HCT116 (cell line): ENCODE data around the gene SNRPA1. TPM values are rescaled to one million over a fixed set of nuclear protein-coding genes. Genes with fewer than 3 reads are reported as not detected.

Experiments
- ATAC-seq: fragments of 200-7000 bp; cut with Tn5 transposase; 2 replicates; pipeline ENCODE4 v1.9.1; 2020; ENCODE audit warnings: mild to moderate bottlenecking, moderate library complexity
- BruUV-seq: library from RNA; stranded (reverse); fragments of 400-500 nt; replicated peaks from 2 replicates; lab custom pipeline; 2021; lab: Mats Ljungman, UMichigan
- CTCF ChIA-PET: fragments of 300-600 bp; sonication (Branson Sonifier 250); formaldehyde crosslinking; loops from one replicate; lab custom pipeline; 2021; ENCODE audit warnings: antibody characterized with exemption; lab: Charles Lee
- POLR2A ChIA-PET: fragments of 300-600, 350-600 bp; sonication (Branson Sonifier 250); formaldehyde crosslinking; loops from one replicate; lab custom pipeline; 2021; ENCODE audit warnings: antibody characterized with exemption; lab: Charles Lee
- RAD21 ChIA-PET, 2 experiments: fragments of 300-600 bp; sonication (Branson Sonifier 250); formaldehyde crosslinking; loops; one replicate each; lab custom pipeline; 2023; ENCODE audit warnings: low total read pairs in 2 of 2; ENCODE audit not compliant: uncharacterized antibody in 2 of 2, unreplicated experiment in 2 of 2, low non-redundant PET in 1 of 2; lab: Charles Lee
- DNase-seq: peaks from one replicate; pipeline ENCODE4 v3.0.0-alpha.2; 2010; ENCODE audit warnings: low read depth, low spot score
- H2AFZ ChIP-seq: fragments of 200-600 bp; shearing (Covaris generic), sonication (generic); 2 replicates; pipeline ENCODE4 v1.6.1; 2017; ENCODE audit warnings: low read depth, mixed run types, mixed read lengths, antibody characterized with exemption, low read length; ENCODE audit not compliant: poor library complexity, severe bottlenecking
- H3K27ac ChIP-seq: 2 replicates; pipeline ENCODE4 v1.5.1; 2012; ENCODE audit warnings: low read depth, low read length
- H3K27me3 ChIP-seq: fragments of 200-600 bp; sonication (generic); 2 replicates; pipeline ENCODE4 v1.6.1; 2016; ENCODE audit warnings: mixed run types, low read length, mixed read lengths; ENCODE audit not compliant: insufficient read depth
- H3K36me3 ChIP-seq, 2 experiments: fragments of 200-500 bp in 1 of 2; fragments of 200-600 bp in 1 of 2; sonication (Bioruptor generic) in 1 of 2; sonication (generic) in 1 of 2; 2 replicates each; pipeline versions ENCODE4 v1.5.1 to v1.6.1; 2014 to 2016; ENCODE audit warnings: low read length in 2 of 2, inconsistent platforms in 1 of 2, mixed read lengths in 1 of 2, mixed run types in 1 of 2; ENCODE audit not compliant: insufficient read depth in 2 of 2, control insufficient read depth in 1 of 2
- H3K4me1 ChIP-seq, 2 experiments: fragments of 200-600 bp in 1 of 2; sonication (generic) in 1 of 2; 2 replicates each; pipeline versions ENCODE4 v1.5.1 to v1.6.1; 2012 to 2017; ENCODE audit warnings: low read length in 2 of 2, inconsistent platforms in 1 of 2, mild to moderate bottlenecking in 1 of 2, mixed read lengths in 1 of 2, mixed run types in 1 of 2, moderate library complexity in 1 of 2; ENCODE audit not compliant: insufficient read depth in 2 of 2, control insufficient read depth in 1 of 2
- H3K4me2 ChIP-seq: fragments of 200-600 bp; sonication (generic); 2 replicates; pipeline ENCODE4 v1.6.1; 2017; ENCODE audit warnings: mixed run types, low read length, mixed read lengths
- H3K4me3 ChIP-seq, 2 experiments: fragments of 200-600 bp in 1 of 2; sonication (generic) in 1 of 2; replicated peaks in 1 of 2; 2 replicates each; pipeline ENCODE4 v1.5.1; 2011 to 2016; ENCODE audit warnings: low read length in 2 of 2, control low read depth in 1 of 2, low read depth in 1 of 2, mild to moderate bottlenecking in 1 of 2, mixed read lengths in 1 of 2, mixed run types in 1 of 2
- H3K79me2 ChIP-seq: fragments of 200-600 bp; sonication (generic); 2 replicates; pipeline ENCODE4 v1.6.1; 2017; ENCODE audit warnings: mild to moderate bottlenecking, mixed run types, low read length, moderate library complexity, mixed read lengths; ENCODE audit not compliant: insufficient read depth
- H3K9ac ChIP-seq: fragments of 200-600 bp; sonication (generic); 2 replicates; pipeline ENCODE4 v1.6.1; 2016; ENCODE audit warnings: low read length, mixed read lengths
- H3K9me2 ChIP-seq: fragments of 200-600 bp; sonication (generic), shearing (Covaris generic); 2 replicates; pipeline ENCODE4 v1.6.1; 2017; ENCODE audit warnings: mixed run types, mild to moderate bottlenecking, moderate library complexity; ENCODE audit not compliant: insufficient read depth
- H3K9me3 ChIP-seq, 2 experiments: fragments of 200-500 bp in 1 of 2; fragments of 200-600 bp in 1 of 2; sonication (Bioruptor generic) in 1 of 2; sonication (generic) in 1 of 2; 2 replicates each; pipeline ENCODE4 v1.6.1; 2014 to 2017; ENCODE audit warnings: low read length in 2 of 2, mixed read lengths in 2 of 2, inconsistent platforms in 1 of 2, low read depth in 1 of 2, mild to moderate bottlenecking in 1 of 2, mixed run types in 1 of 2, moderate library complexity in 1 of 2; ENCODE audit not compliant: control insufficient read depth in 1 of 2, insufficient read depth in 1 of 2
- H4K20me1 ChIP-seq: fragments of 200-600 bp; sonication (generic), shearing (Covaris generic); 2 replicates; pipeline ENCODE4 v1.6.1; 2017; ENCODE audit warnings: mixed run types, mild to moderate bottlenecking, moderate library complexity; ENCODE audit not compliant: insufficient read depth
- CTCF ChIP-seq, 3 experiments: fragments of 200-600 bp in 1 of 3; sonication (generic) in 1 of 3; IDR thresholded peaks in 2 of 3; conservative IDR thresholded peaks in 1 of 3; 2 replicates each; pipeline ENCODE4 v1.5.1; 2012 to 2017; ENCODE audit warnings: low read depth in 2 of 3, low read length in 2 of 3, antibody characterized with exemption in 1 of 3, borderline replicate concordance in 1 of 3, control low read depth in 1 of 3, mild to moderate bottlenecking in 1 of 3, mixed read lengths in 1 of 3, mixed run types in 1 of 3, moderate library complexity in 1 of 3; ENCODE audit not compliant: insufficient read depth in 1 of 3
- EGR1 ChIP-seq: IDR thresholded peaks from 2 replicates; pipeline ENCODE4 v1.6.1; 2012; ENCODE audit warnings: low read depth
- EZH2phosphoT487 ChIP-seq: fragments of 200-600 bp; IDR thresholded peaks from 2 replicates; pipeline ENCODE4 v1.6.1; 2018; ENCODE audit warnings: antibody characterized with exemption, borderline replicate concordance
- POLR2A ChIP-seq: IDR thresholded peaks from 2 replicates; pipeline ENCODE4 v1.7.0; 2011; ENCODE audit warnings: borderline replicate concordance; ENCODE audit not compliant: insufficient read depth, insufficient read length; ENCODE audit errors: extremely low read depth
- POLR2AphosphoS5 ChIP-seq: IDR thresholded peaks from 2 replicates; pipeline ENCODE4 v1.6.1; 2011; ENCODE audit warnings: mild to moderate bottlenecking, low read depth, low read length, moderate library complexity
- RAD21 ChIP-seq: IDR thresholded peaks from 2 replicates; pipeline ENCODE4 v1.6.1; 2012; ENCODE audit warnings: low read depth, mild to moderate bottlenecking
- REST ChIP-seq: IDR thresholded peaks from 2 replicates; pipeline ENCODE4 v1.6.1; 2012; ENCODE audit warnings: low read depth
- SRF ChIP-seq: IDR thresholded peaks from 2 replicates; pipeline ENCODE4 v1.6.1; 2012; ENCODE audit warnings: low read depth
- YY1 ChIP-seq: IDR thresholded peaks from 2 replicates; pipeline ENCODE4 v1.6.1; 2011; ENCODE audit warnings: low read length, low read depth, moderate library complexity, mild to moderate bottlenecking; ENCODE audit not compliant: insufficient replicate concordance; ENCODE audit errors: extremely low read depth
- ZBTB33 ChIP-seq: IDR thresholded peaks from 2 replicates; pipeline ENCODE4 v1.6.1; 2011; ENCODE audit warnings: mild to moderate bottlenecking, low read length, moderate library complexity; ENCODE audit not compliant: insufficient replicate concordance; ENCODE audit errors: extremely low read depth
- ZNF274 ChIP-seq: fragments of 200-500 bp; sonication (Bioruptor generic); IDR thresholded peaks from 2 replicates; pipeline ENCODE4 v1.6.1; 2014; ENCODE audit warnings: mild to moderate bottlenecking, low read depth, low read length, inconsistent platforms
- intact Hi-C: fragments of 100-400 bp; cut with micrococcal nuclease; formaldehyde crosslinking; loops from 2 replicates; pipeline ENCODE4 v1.10.0; 2022
- total RNA-seq: library from RNA; stranded (reverse); gene quantifications from one replicate; pipeline ENCODE4 v1.2.1, GENCODE V29; 2021; ENCODE audit not compliant: unreplicated experiment

SNRPA1 gene
- total RNA-seq, 1 experiment from 2014 or later: 104 TPM

- TF ChIP-seq CTCF (IDR thresholded peaks at IDR 0.05 in 2 of 3, conservative IDR thresholded peaks at IDR 0.05 in 1 of 3; ENCODE audit: borderline replicate concordance in 1 of 3, insufficient read depth in 1 of 3, low read depth in 2 of 3, low read length in 2 of 3) (no peak), SRF (peak; percentile 96), POLR2AphosphoS5 (peak; percentile 91), EZH2phosphoT487 (no peak), EGR1 (peak; percentile 97), ZNF274 (no peak)
Observed at GRCh38 chr15:101294731-101295606, at the start of gene SNRPA1 (continued).

- no peaks in the 10 kb centered on the region for H3K4me1 ChIP-seq
- H4K20me1 ChIP-seq: no peaks in the 10 kb centered on the region
- ChIA-PET RAD21 (no interaction called here), POLR2A (no interaction called here), CTCF (no interaction called here)
- no peaks in the 10 kb centered on the region for H3K36me3 ChIP-seq
- H3K79me2 ChIP-seq: no peaks in the 10 kb centered on the region
- no peak overlapping the region for H3K9ac ChIP-seq
- TF ChIP-seq YY1: no peak
- no peak for TF ChIP-seq EGR1
- TF ChIP-seq RAD21: no peak
- no peak for TF ChIP-seq ZBTB33
- TF ChIP-seq EZH2phosphoT487: no peak
- TF ChIP-seq REST: no peak
- no peak for TF ChIP-seq POLR2A
- ATAC-seq: no peak
- no peaks in the 10 kb centered on the region for H3K27me3 ChIP-seq
- H3K27ac ChIP-seq: no peak overlapping the region
- intact Hi-C loops: loop anchor here (10.0 kb wide), 1 partner anchor 233 kb away; no protein-coding TSS in a partner anchor
- H2AFZ ChIP-seq: no peak overlapping the region
- DNase-seq: no peak
- no peak overlapping the region for H3K4me3 ChIP-seq
- no peak overlapping the region for H3K4me2 ChIP-seq
- H3K9me2 ChIP-seq: no peaks in the 10 kb centered on the region
- BruUV-seq: no TSS peak
- no peaks in the 10 kb centered on the region for H3K9me3 ChIP-seq
Observed at GRCh38 chr15:101342056-101342455, 47.0 kb upstream of the SNRPA1 start.
